A549 (cell line): ENCODE data around the gene NT5C3B. TPM values are rescaled to one million over a fixed set of nuclear protein-coding genes. Genes with fewer than 3 reads are reported as not detected.

Experiments
- ATAC-seq, 2 experiments: fragments of 200-7000 bp in 1 of 2; fragments of >200 bp in 1 of 2; cut with Nextera tagmentation in 1 of 2; cut with Tn5 transposase in 1 of 2; 3 replicates each; pipeline versions ENCODE4 v1.8.0 to v1.9.1; 2018 to 2020; ENCODE audit warnings: mild to moderate bottlenecking in 1 of 2, moderate library complexity in 1 of 2
- CTCF ChIA-PET: fragments of 300-600 bp; sonication (Branson Sonifier 250); formaldehyde crosslinking; extraction: SDS; loops from one replicate; lab custom pipeline; 2021; ENCODE audit warnings: antibody characterized with exemption, inconsistent platforms; lab: Yijun Ruan, JAX
- POLR2A ChIA-PET: fragments of 350-600 bp; formaldehyde crosslinking; extraction: SDS; loops from one replicate; lab custom pipeline; 2021; ENCODE audit warnings: antibody characterized with exemption, inconsistent platforms; lab: Yijun Ruan, JAX
- DNase-seq, 2 experiments: peaks; one replicate each; pipeline versions ENCODE4 v3.0.0 to v3.0.0-alpha.2; 2011 to 2016; ENCODE audit warnings: low read depth in 1 of 2, low spot score in 1 of 2
- FAIRE-seq: peaks from 2 replicates; lab custom pipeline; 2011; peaks lifted over from hg19 to GRCh38; lab: Jason Lieb, UNC
- H3K27ac ChIP-seq, 2 experiments: fragments of >200 bp; sonication (Bioruptor Twin); formaldehyde crosslinking; 3 replicates each; pipeline ENCODE4 v1.5.1; 2016 to 2017
- H3K4me1 ChIP-seq: fragments of >200 bp; sonication (Bioruptor Twin); formaldehyde crosslinking; 3 replicates; pipeline ENCODE4 v1.6.1; 2016
- H3K4me2 ChIP-seq: fragments of >200 bp; sonication (Bioruptor Twin); formaldehyde crosslinking; 3 replicates; pipeline ENCODE4 v1.6.1; 2016
- H3K4me3 ChIP-seq: fragments of >200 bp; sonication (Bioruptor Twin); formaldehyde crosslinking; 3 replicates; pipeline ENCODE4 v1.5.1; 2016
- H3K9me3 ChIP-seq: fragments of >200 bp; sonication (Bioruptor Twin); formaldehyde crosslinking; 3 replicates; pipeline ENCODE4 v1.6.1; 2016
- CBX8 ChIP-seq: fragments of 200-600 bp; sonication (generic); IDR thresholded peaks from 2 replicates; pipeline ENCODE4 v1.6.1; 2016
- CHD2 ChIP-seq: fragments of 150-350 bp; IDR thresholded peaks from 2 replicates; pipeline ENCODE4 v1.6.1; 2014; ENCODE audit warnings: low read length; ENCODE audit not compliant: partially characterized antibody
- EHF ChIP-seq: fragments of 250-450 bp; sonication (Bioruptor Pico); IDR thresholded peaks from 2 replicates; pipeline ENCODE4 v1.5.0; 2020; ENCODE audit warnings: mild to moderate bottlenecking
- EHMT2 ChIP-seq: fragments of 200-600 bp; sonication (generic); IDR thresholded peaks from 2 replicates; pipeline ENCODE4 v1.6.1; 2016; ENCODE audit warnings: antibody characterized with exemption, low read depth, mild to moderate bottlenecking, moderate library complexity
- EP300 ChIP-seq, 2 experiments: fragments of >200 bp; sonication (Bioruptor Twin); formaldehyde crosslinking; IDR thresholded peaks; 2 replicates in 1 of 2; 3 replicates in 1 of 2; pipeline ENCODE4 v1.6.1; 2016 to 2017
- FOSB ChIP-seq: fragments of 250-450 bp; sonication (Bioruptor Pico); IDR thresholded peaks from 2 replicates; pipeline ENCODE4 v1.5.0; 2020; ENCODE audit warnings: mild to moderate bottlenecking, moderate library complexity
- FOSL2 ChIP-seq, 2 experiments: fragments of 450-650 bp in 1 of 2; fragments of >200 bp in 1 of 2; sonication (Bioruptor Twin) in 1 of 2; formaldehyde crosslinking; IDR thresholded peaks; 2 replicates each; pipeline versions ENCODE4 v1.5.0 to v1.6.1; 2016 to 2020; ENCODE audit warnings: mild to moderate bottlenecking in 1 of 2, moderate library complexity in 1 of 2
- FOXS1 ChIP-seq: fragments of 250-450 bp; sonication (Bioruptor Pico); IDR thresholded peaks from 2 replicates; pipeline ENCODE4 v1.5.0; 2020; ENCODE audit warnings: mild to moderate bottlenecking, moderate library complexity
- HDAC2 ChIP-seq: fragments of 200-600 bp; sonication (generic); IDR thresholded peaks from 2 replicates; pipeline ENCODE4 v1.6.1; 2016
- HOXB13 ChIP-seq: fragments of 250-450 bp; sonication (Bioruptor Pico); IDR thresholded peaks from 2 replicates; pipeline ENCODE4 v1.5.0; 2020; ENCODE audit warnings: low read depth, mild to moderate bottlenecking, moderate library complexity
- KDM1A ChIP-seq: fragments of 200-600 bp; sonication (generic); IDR thresholded peaks from 2 replicates; pipeline ENCODE4 v1.6.1; 2016; ENCODE audit warnings: low read depth, mild to moderate bottlenecking
- KDM5A ChIP-seq: fragments of 200-600 bp; sonication (generic); IDR thresholded peaks from 2 replicates; pipeline ENCODE4 v1.6.1; 2016; ENCODE audit warnings: antibody characterized with exemption, mild to moderate bottlenecking
- MAFK ChIP-seq: fragments of 450-650 bp; IDR thresholded peaks from 2 replicates; pipeline ENCODE4 v1.6.1; 2014; ENCODE audit not compliant: partially characterized antibody
- MYC ChIP-seq: IDR thresholded peaks from 2 replicates; pipeline ENCODE4 v1.6.1; 2012; ENCODE audit warnings: mild to moderate bottlenecking, inconsistent platforms, low read length, improper control_type of control experiment, borderline replicate concordance
- NFE2L2 ChIP-seq: fragments of 150-350 bp; conservative IDR thresholded peaks from 2 replicates; pipeline ENCODE4 v1.6.1; 2014; ENCODE audit warnings: low read length
- POLR2A ChIP-seq: IDR thresholded peaks from 2 replicates; pipeline ENCODE4 v1.6.1; 2012; ENCODE audit warnings: mild to moderate bottlenecking, low read length
- RARB ChIP-seq: fragments of 250-450 bp; sonication (Bioruptor Pico); IDR thresholded peaks from 2 replicates; pipeline ENCODE4 v1.8.0; 2021; ENCODE audit warnings: mild to moderate bottlenecking, moderate library complexity
- RCOR1 ChIP-seq: fragments of 150-350 bp; IDR thresholded peaks from 2 replicates; pipeline ENCODE4 v1.6.1; 2014; ENCODE audit warnings: antibody characterized with exemption, low read length, low read depth
- RFX5 ChIP-seq: fragments of 450-650 bp; IDR thresholded peaks from 2 replicates; pipeline ENCODE4 v1.7.1; 2014; ENCODE audit warnings: antibody characterized with exemption, mild to moderate bottlenecking, moderate library complexity
- RNF2 ChIP-seq: fragments of 200-600 bp; sonication (generic); IDR thresholded peaks from 2 replicates; pipeline ENCODE4 v1.6.1; 2016; ENCODE audit warnings: low read depth, mild to moderate bottlenecking, antibody characterized with exemption, moderate library complexity, borderline replicate concordance
- SMC3 ChIP-seq: fragments of >200 bp; sonication (Bioruptor Twin); formaldehyde crosslinking; IDR thresholded peaks from 3 replicates; pipeline ENCODE4 v1.6.1; 2018; ENCODE audit warnings: inconsistent platforms
- SREBF2 ChIP-seq: fragments of 450-650 bp; IDR thresholded peaks from 2 replicates; pipeline ENCODE4 v1.6.1; 2014; ENCODE audit warnings: mild to moderate bottlenecking, moderate library complexity
- TFCP2L1 ChIP-seq: fragments of 250-450 bp; sonication (Bioruptor Pico); IDR thresholded peaks from 2 replicates; pipeline ENCODE4 v1.5.0; 2021; ENCODE audit warnings: mild to moderate bottlenecking
- ZFP36 ChIP-seq: fragments of 450-650 bp; IDR thresholded peaks from 2 replicates; pipeline ENCODE4 v1.6.1; 2014; ENCODE audit warnings: borderline replicate concordance; ENCODE audit not compliant: partially characterized antibody
- ZNF302 ChIP-seq: fragments of 250-450 bp; sonication (Bioruptor Pico); IDR thresholded peaks from 2 replicates; pipeline ENCODE4 v1.9.0; 2021; ENCODE audit warnings: inconsistent platforms, mild to moderate bottlenecking, moderate library complexity
- ZSCAN20 ChIP-seq: fragments of 250-450 bp; sonication (Bioruptor Pico); IDR thresholded peaks from 2 replicates; pipeline ENCODE4 v1.8.0; 2022; ENCODE audit warnings: mild to moderate bottlenecking, moderate library complexity
- WGBS: methylation state at CpG from one replicate; pipeline ENCODE4 v1.1.6; 2017; ENCODE audit errors: missing lambda C conversion rate; 5-methylcytosine and 5-hydroxymethylcytosine counted together
- polyA plus RNA-seq, 4 experiments: library from polyadenylated mRNA; depleted of rRNA in 3 of 4; stranded (reverse); fragments of >200 nt; fragmentation: RNase III in 1 of 4; extraction: RNeasy Plus Mini Kit Qiagen cat#74134 plus additional on column Dnase treatment in 1 of 4; gene quantifications; 2 replicates in 3 of 4; 3 replicates in 1 of 4; pipeline ENCODE4 v1.2.3, GENCODE V29; 2011 to 2017
- TF ChIP-seq, protein P1 (sequence below): fragments of 200-600 bp; sonication (generic); IDR thresholded peaks from 2 replicates; pipeline ENCODE4 v1.6.1; 2016; ENCODE audit warnings: antibody characterized with exemption, mild to moderate bottlenecking, moderate library complexity
- TF ChIP-seq, protein P2 (sequence below): fragments of 250-450 bp; sonication (Bioruptor Pico); IDR thresholded peaks from 2 replicates; pipeline ENCODE4 v1.5.0; 2020; ENCODE audit warnings: low read depth, mild to moderate bottlenecking, moderate library complexity
- TF ChIP-seq, protein P3 (sequence below): fragments of >200 bp; sonication (Bioruptor Twin); formaldehyde crosslinking; IDR thresholded peaks from 2 replicates; pipeline ENCODE4 v1.6.1; 2016
- TF ChIP-seq, protein P4 (sequence below): fragments of 250-450 bp; sonication (Bioruptor Pico); IDR thresholded peaks from 2 replicates; pipeline ENCODE4 v1.5.0; 2021; ENCODE audit warnings: mild to moderate bottlenecking, moderate library complexity, borderline replicate concordance
- TF ChIP-seq, protein P5 (sequence below): fragments of 150-350 bp; IDR thresholded peaks from 2 replicates; pipeline ENCODE4 v1.6.1; 2014; ENCODE audit warnings: low read depth, mild to moderate bottlenecking, low read length
- TF ChIP-seq, protein P6 (sequence below): IDR thresholded peaks from 2 replicates; pipeline ENCODE4 v1.6.1; 2012

The NT5C3B gene
- polyA plus RNA-seq, 2 of the 4 experiments (the other 2 are of a cell fraction) = 109 to 171 TPM

DNA sequence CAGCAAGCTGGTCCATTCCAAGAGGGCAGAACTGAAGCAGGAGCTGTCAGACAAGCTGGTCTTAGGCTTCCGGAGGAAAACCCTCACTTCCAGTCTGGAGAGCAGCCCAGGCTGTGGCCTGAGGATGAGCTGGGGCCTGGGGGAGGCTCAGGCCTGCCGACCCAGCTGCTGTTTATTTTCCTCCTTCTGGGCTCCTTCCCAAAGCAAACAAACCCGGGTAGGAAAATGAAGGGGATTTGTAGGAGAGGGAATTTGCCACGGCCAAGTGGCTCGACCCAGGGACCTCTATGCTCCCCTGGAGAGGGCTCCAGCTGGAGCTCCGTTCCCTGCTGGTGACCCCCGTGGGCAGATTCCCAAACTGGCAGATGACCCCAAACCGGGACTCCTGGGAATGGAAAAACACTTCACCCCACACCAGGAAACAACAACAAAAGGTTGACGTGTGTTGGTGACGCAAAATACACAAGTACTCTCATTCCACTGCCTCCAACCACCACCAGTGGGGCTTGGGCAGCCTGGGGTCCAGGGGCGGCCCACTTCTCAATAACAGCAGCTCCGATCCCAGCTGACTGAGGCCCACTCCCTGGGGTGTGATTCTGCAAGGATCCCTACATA, 58.4 kb downstream of the NT5C3B start:
- DNase-seq (peak; percentile 93 to 98), FAIRE-seq (peak; percentile 94), ATAC-seq (peak; percentile 81)
- peak overlapping the region; percentile 89 to 93 for H3K27ac ChIP-seq
- peak overlapping the region; percentile 87 for H3K4me2 ChIP-seq
- H3K4me1 ChIP-seq = peaks cover 90% of the 10 kb centered on the region
- H3K4me3 ChIP-seq = peak overlapping the region; percentile 8; the same call in 1 of the 3 replicates
- ChIA-PET CTCF (interaction anchor here (0.8 to 96.0 kb wide), 5 partner anchors 10 to 117 kb away, joined by 3 to 3262 read pairs (median 5); partner anchors contain the start of genes FKBP10, GAST, HAP1 and JUP), POLR2A (interaction anchor here (0.5 to 3.2 kb wide), 15 partner anchors 8 to 1362 kb away, joined by 3 to 55 read pairs (median 4); partner anchors contain the start of genes ACLY, EIF1, HAP1 and JUP)
- H3K9me3 ChIP-seq = no peaks in the 10 kb centered on the region
- 1% methylated on average over 12 of the region's 12 CpGs for whole genome bisulfite sequencing
- no peak for TF ChIP-seq ZNF302 (CRISPR knock-in tag)
- peak; percentile 79; the same call in 1 of the 2 replicates for TF ChIP-seq FOXS1 (CRISPR knock-in tag)
- TF ChIP-seq KDM5A = no peak
- 0 out of 2 replicates have a peak, but pooled peaks have one; percentile 11 for TF ChIP-seq HOXB13 (CRISPR knock-in tag)
- TF ChIP-seq RARB (CRISPR knock-in tag) = peak; percentile 44; the same call in 1 of the 2 replicates
- no peak for TF ChIP-seq SREBF2
- no peak for TF ChIP-seq EHMT2
- no peak for TF ChIP-seq RCOR1
- TF ChIP-seq, protein P1, sequence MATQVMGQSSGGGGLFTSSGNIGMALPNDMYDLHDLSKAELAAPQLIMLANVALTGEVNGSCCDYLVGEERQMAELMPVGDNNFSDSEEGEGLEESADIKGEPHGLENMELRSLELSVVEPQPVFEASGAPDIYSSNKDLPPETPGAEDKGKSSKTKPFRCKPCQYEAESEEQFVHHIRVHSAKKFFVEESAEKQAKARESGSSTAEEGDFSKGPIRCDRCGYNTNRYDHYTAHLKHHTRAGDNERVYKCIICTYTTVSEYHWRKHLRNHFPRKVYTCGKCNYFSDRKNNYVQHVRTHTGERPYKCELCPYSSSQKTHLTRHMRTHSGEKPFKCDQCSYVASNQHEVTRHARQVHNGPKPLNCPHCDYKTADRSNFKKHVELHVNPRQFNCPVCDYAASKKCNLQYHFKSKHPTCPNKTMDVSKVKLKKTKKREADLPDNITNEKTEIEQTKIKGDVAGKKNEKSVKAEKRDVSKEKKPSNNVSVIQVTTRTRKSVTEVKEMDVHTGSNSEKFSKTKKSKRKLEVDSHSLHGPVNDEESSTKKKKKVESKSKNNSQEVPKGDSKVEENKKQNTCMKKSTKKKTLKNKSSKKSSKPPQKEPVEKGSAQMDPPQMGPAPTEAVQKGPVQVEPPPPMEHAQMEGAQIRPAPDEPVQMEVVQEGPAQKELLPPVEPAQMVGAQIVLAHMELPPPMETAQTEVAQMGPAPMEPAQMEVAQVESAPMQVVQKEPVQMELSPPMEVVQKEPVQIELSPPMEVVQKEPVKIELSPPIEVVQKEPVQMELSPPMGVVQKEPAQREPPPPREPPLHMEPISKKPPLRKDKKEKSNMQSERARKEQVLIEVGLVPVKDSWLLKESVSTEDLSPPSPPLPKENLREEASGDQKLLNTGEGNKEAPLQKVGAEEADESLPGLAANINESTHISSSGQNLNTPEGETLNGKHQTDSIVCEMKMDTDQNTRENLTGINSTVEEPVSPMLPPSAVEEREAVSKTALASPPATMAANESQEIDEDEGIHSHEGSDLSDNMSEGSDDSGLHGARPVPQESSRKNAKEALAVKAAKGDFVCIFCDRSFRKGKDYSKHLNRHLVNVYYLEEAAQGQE = no peak
- peak; percentile 87 for TF ChIP-seq ZSCAN20 (CRISPR knock-in tag)
- peak; percentile 81 for TF ChIP-seq EHF (CRISPR knock-in tag)
- TF ChIP-seq, protein P2, sequence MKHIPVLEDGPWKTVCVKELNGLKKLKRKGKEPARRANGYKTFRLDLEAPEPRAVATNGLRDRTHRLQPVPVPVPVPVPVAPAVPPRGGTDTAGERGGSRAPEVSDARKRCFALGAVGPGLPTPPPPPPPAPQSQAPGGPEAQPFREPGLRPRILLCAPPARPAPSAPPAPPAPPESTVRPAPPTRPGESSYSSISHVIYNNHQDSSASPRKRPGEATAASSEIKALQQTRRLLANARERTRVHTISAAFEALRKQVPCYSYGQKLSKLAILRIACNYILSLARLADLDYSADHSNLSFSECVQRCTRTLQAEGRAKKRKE = peak; percentile 70; the same call in 1 of the 2 replicates
- TF ChIP-seq MYC = no peak; the same call in 1 of the 2 replicates
- no peak for TF ChIP-seq TFCP2L1 (CRISPR knock-in tag)
- no peak for TF ChIP-seq MAFK
- TF ChIP-seq ZFP36 = no peak
- no peak; the same call in 1 of the 2 replicates for TF ChIP-seq FOSB (CRISPR knock-in tag)
- TF ChIP-seq, protein P3, sequence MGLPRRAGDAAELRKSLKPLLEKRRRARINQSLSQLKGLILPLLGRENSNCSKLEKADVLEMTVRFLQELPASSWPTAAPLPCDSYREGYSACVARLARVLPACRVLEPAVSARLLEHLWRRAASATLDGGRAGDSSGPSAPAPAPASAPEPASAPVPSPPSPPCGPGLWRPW = no peak
- no peak for TF ChIP-seq RFX5
- no peak; the same call in 2 of the 3 replicates for TF ChIP-seq SMC3
- no peak for TF ChIP-seq KDM1A
- no peak for TF ChIP-seq NFE2L2
- 0 out of 2 replicates have a peak, but pooled peaks have one; percentile 17 for TF ChIP-seq FOSL2 (IDR thresholded peaks at IDR 0.05)
- peak; percentile 79 for TF ChIP-seq FOSL2 (CRISPR knock-in tag; IDR thresholded peaks at IDR 0.05)
- peak; percentile 86 to 90; a peak in 4 of 5 replicates for TF ChIP-seq EP300 (IDR thresholded peaks at IDR 0.05)
- TF ChIP-seq HDAC2 = no peak
- no peak for TF ChIP-seq CBX8
- TF ChIP-seq, protein P4, sequence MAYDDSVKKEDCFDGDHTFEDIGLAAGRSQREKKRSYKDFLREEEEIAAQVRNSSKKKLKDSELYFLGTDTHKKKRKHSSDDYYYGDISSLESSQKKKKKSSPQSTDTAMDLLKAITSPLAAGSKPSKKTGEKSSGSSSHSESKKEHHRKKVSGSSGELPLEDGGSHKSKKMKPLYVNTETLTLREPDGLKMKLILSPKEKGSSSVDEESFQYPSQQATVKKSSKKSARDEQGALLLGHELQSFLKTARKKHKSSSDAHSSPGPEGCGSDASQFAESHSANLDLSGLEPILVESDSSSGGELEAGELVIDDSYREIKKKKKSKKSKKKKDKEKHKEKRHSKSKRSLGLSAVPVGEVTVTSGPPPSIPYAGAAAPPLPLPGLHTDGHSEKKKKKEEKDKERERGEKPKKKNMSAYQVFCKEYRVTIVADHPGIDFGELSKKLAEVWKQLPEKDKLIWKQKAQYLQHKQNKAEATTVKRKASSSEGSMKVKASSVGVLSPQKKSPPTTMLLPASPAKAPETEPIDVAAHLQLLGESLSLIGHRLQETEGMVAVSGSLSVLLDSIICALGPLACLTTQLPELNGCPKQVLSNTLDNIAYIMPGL (CRISPR knock-in tag) = no peak
- no peak for TF ChIP-seq CHD2
- peak; percentile 25; the same call in 1 of the 2 replicates for TF ChIP-seq POLR2A
- TF ChIP-seq RNF2 = no peak
- TF ChIP-seq, protein P5, sequence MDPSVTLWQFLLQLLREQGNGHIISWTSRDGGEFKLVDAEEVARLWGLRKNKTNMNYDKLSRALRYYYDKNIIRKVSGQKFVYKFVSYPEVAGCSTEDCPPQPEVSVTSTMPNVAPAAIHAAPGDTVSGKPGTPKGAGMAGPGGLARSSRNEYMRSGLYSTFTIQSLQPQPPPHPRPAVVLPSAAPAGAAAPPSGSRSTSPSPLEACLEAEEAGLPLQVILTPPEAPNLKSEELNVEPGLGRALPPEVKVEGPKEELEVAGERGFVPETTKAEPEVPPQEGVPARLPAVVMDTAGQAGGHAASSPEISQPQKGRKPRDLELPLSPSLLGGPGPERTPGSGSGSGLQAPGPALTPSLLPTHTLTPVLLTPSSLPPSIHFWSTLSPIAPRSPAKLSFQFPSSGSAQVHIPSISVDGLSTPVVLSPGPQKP = no peak
- TF ChIP-seq, protein P6, sequence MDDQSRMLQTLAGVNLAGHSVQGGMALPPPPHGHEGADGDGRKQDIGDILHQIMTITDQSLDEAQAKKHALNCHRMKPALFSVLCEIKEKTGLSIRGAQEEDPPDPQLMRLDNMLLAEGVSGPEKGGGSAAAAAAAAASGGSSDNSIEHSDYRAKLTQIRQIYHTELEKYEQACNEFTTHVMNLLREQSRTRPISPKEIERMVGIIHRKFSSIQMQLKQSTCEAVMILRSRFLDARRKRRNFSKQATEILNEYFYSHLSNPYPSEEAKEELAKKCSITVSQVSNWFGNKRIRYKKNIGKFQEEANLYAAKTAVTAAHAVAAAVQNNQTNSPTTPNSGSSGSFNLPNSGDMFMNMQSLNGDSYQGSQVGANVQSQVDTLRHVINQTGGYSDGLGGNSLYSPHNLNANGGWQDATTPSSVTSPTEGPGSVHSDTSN = peak; percentile 78; the same call in 1 of the 2 replicates
